ENCODE measurements around the gene VPS11. TPM values are rescaled to one million over a fixed set of nuclear protein-coding genes. Genes with fewer than 3 reads are reported as not detected.

VPS11 gene
- total RNA-seq, 2 experiments from 2014 or later: 23.3 to 32.2 TPM

DNA sequence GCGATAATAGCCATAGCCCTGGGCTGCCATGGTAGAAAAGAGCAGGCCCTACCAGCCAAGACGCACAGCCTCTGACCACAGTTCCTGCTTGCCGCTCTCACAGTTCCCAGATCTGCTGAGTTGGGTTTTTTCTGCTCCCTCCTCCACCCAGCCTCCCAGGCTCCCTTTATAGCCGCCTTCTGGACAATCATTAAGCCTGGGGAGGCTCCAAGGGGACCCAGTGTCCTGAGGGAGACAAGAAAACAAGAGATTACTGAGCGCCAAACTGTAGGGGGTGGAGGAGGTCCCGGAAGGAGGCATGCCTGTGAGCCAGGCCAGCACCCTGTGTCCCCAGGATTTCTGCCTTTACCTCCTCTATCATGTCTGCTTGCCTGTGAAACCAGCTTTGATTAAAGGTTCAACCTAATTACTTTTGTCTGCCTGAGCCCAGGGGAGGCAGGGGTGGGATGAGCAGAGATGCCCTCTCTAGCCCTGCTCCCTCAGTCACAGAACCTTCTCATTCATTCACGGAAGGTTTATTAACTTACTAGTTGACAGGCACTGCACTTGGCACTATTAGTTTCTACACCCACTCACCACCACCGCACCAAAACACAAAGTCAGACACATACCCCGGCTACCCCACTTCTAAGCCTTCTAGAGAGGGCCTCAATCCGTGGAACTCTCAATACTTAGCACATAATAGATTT, 38.1 kb upstream of the VPS11 start:
- peaks cover 21% of the 10 kb centered on the region for H3K4me1 ChIP-seq (ENCODE audit: insufficient read depth, low read length, poor library complexity, severe bottlenecking)
- TF ChIP-seq EZH2phosphoT487 (IDR thresholded peaks at IDR 0.05; ENCODE audit: borderline replicate concordance, low read depth, low read length): no peak
- TF ChIP-seq, protein P1, sequence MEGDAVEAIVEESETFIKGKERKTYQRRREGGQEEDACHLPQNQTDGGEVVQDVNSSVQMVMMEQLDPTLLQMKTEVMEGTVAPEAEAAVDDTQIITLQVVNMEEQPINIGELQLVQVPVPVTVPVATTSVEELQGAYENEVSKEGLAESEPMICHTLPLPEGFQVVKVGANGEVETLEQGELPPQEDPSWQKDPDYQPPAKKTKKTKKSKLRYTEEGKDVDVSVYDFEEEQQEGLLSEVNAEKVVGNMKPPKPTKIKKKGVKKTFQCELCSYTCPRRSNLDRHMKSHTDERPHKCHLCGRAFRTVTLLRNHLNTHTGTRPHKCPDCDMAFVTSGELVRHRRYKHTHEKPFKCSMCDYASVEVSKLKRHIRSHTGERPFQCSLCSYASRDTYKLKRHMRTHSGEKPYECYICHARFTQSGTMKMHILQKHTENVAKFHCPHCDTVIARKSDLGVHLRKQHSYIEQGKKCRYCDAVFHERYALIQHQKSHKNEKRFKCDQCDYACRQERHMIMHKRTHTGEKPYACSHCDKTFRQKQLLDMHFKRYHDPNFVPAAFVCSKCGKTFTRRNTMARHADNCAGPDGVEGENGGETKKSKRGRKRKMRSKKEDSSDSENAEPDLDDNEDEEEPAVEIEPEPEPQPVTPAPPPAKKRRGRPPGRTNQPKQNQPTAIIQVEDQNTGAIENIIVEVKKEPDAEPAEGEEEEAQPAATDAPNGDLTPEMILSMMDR (conservative IDR thresholded peaks at IDR 0.05; ENCODE audit: low read length): no peak
- H3K27ac ChIP-seq (ENCODE audit: low read depth, low read length, poor library complexity, severe bottlenecking): peak overlapping the region; percentile 4
- H3K4me2 ChIP-seq (ENCODE audit: low read length): peak overlapping the region; percentile 89
- H3K36me3 ChIP-seq (ENCODE audit: insufficient read depth, low read length): peaks cover 16% of the 10 kb centered on the region
- no peaks in the 10 kb centered on the region for H4K20me1 ChIP-seq (ENCODE audit: insufficient read depth, low read length)
- intact Hi-C loops (cut with micrococcal nuclease; ENCODE audit: unreplicated experiment): loop anchor here (1.0 kb wide), 1 partner anchor 28 kb away; the partner anchor contains the start of gene HYOU1
- DNase-seq (ENCODE audit: low spot score): no peak
- 0 out of 2 replicates have a peak overlapping the region, but pooled peaks have one; percentile 5 for H2AFZ ChIP-seq (ENCODE audit: low read length)
- POLR2A ChIA-PET: interaction anchor here (0.6 to 1.6 kb wide), 3 partner anchors 14 to 87 kb away, joined by 4 to 6 read pairs (median 5); no protein-coding TSS in a partner anchor
- CTCF ChIA-PET (ENCODE audit: unreplicated experiment): no interaction called here
- H3K4me3 ChIP-seq (ENCODE audit: low read depth, low read length, poor library complexity, severe bottlenecking): peak overlapping the region; percentile 80
- H3K9me3 ChIP-seq (ENCODE audit: low read length): no peaks in the 10 kb centered on the region
- no peaks in the 10 kb centered on the region for H3K79me2 ChIP-seq (ENCODE audit: insufficient read depth, low read depth, low read length)
- no peaks in the 10 kb centered on the region for H3K9me2 ChIP-seq (ENCODE audit: insufficient read depth, low read length)
- BruUV-seq (replicated peaks): TSS peak; percentile 75

DNA sequence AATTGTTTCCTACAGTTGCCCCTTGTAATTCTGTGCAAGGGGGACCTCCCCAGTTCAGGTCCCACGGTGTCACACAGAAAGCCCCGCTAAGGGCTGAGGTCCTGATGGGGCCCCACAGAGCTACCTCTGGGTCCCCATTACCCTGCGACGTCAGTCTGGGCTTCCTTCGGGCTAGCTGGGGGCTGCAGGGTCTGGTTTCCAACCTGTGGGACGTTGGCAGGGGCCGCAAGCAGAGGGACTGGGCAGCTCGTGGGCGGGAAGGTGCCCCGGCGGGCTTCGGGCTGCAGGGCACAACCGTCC, 37.6 kb upstream of the VPS11 start:
- H3K36me3 ChIP-seq (ENCODE audit: insufficient read depth, low read length): peaks cover 12% of the 10 kb centered on the region
- CTCF ChIA-PET (ENCODE audit: unreplicated experiment): no interaction called here
- peak overlapping the region; percentile 89 for H3K4me2 ChIP-seq (ENCODE audit: low read length)
- H3K9me3 ChIP-seq (ENCODE audit: low read length): no peaks in the 10 kb centered on the region
- peak overlapping the region; percentile 4 for H3K27ac ChIP-seq (ENCODE audit: low read depth, low read length, poor library complexity, severe bottlenecking)
- H3K9me2 ChIP-seq (ENCODE audit: insufficient read depth, low read length): no peaks in the 10 kb centered on the region
- intact Hi-C loops (cut with micrococcal nuclease; ENCODE audit: unreplicated experiment): loop anchor here (1.0 kb wide), 1 partner anchor 27 kb away; the partner anchor contains the start of gene HYOU1
- peaks cover 21% of the 10 kb centered on the region for H3K4me1 ChIP-seq (ENCODE audit: insufficient read depth, low read length, poor library complexity, severe bottlenecking)
- no TSS peak for BruUV-seq (replicated peaks)
- H3K79me2 ChIP-seq (ENCODE audit: insufficient read depth, low read depth, low read length): no peaks in the 10 kb centered on the region
- POLR2A ChIA-PET: interaction anchor here (1.0 to 1.6 kb wide), 3 partner anchors 14 to 230 kb away, joined by 3 to 6 read pairs (median 4); no protein-coding TSS in a partner anchor
- H2AFZ ChIP-seq (ENCODE audit: low read length): peak overlapping the region; percentile 69; the same call in 1 of the 2 replicates
- DNase-seq (ENCODE audit: low spot score): no peak
- H4K20me1 ChIP-seq (ENCODE audit: insufficient read depth, low read length): no peaks in the 10 kb centered on the region
- TF ChIP-seq, protein P1 (conservative IDR thresholded peaks at IDR 0.05; ENCODE audit: low read length): no peak
- no peak for TF ChIP-seq EZH2phosphoT487 (IDR thresholded peaks at IDR 0.05; ENCODE audit: borderline replicate concordance, low read depth, low read length)
- peak overlapping the region; percentile 80 for H3K4me3 ChIP-seq (ENCODE audit: low read depth, low read length, poor library complexity, severe bottlenecking)

All from OCI-LY7 (cell line).